ENCODE measurements around the gene POLD3.
"Not testable (repeated sequence)": the region's sequence is repeated elsewhere in the genome, so short reads cannot be mapped to it uniquely, and the experiment has no call there.

Gene POLD3

GRCh38 chr11:74647831-74648230 is 55.4 kb downstream of the POLD3 start:
- Mint-ChIP-seq H3K27ac (no peak overlapping the region), H3K9me3 (no peaks in the 10 kb centered on the region), H3K36me3 (ENCODE audit: low read depth) (peaks cover 46% of the 10 kb centered on the region)

GRCh38 chr11:74648894-74649293 is 56.5 kb downstream of the POLD3 start:
- no peak for TF ChIP-seq CTCF (IDR thresholded peaks at IDR 0.05)
- H3K4me1 Mint-ChIP-seq, result peaks cover 4% of the 10 kb centered on the region
- H3K9me3 Mint-ChIP-seq, result no peaks in the 10 kb centered on the region
- H3K4me3 Mint-ChIP-seq, result no peak overlapping the region
- DNase-seq, result no peak
- no peaks in the 10 kb centered on the region for H3K27me3 Mint-ChIP-seq (ENCODE audit: low read depth, poor library complexity)
- no peak overlapping the region for H3K27ac Mint-ChIP-seq
- peaks cover 49% of the 10 kb centered on the region for H3K36me3 Mint-ChIP-seq (ENCODE audit: low read depth)

More at GRCh38 chr11:74647831-74648230, 55.4 kb downstream of the POLD3 start:
- DNase-seq, result no peak
- Mint-ChIP-seq H3K27me3 (ENCODE audit: low read depth, poor library complexity) (no peaks in the 10 kb centered on the region), H3K4me3 (no peak overlapping the region), H3K4me1 (peaks cover 4% of the 10 kb centered on the region)
- no peak for TF ChIP-seq CTCF (IDR thresholded peaks at IDR 0.05)

GRCh38 chr11:74650498-74650897 is 58.1 kb downstream of the POLD3 start:
- no peak for DNase-seq
- Mint-ChIP-seq H3K4me1 (peaks cover 4% of the 10 kb centered on the region), H3K9me3 (no peaks in the 10 kb centered on the region)

GRCh38 chr11:74654976-74655375 is 62.6 kb downstream of the POLD3 start:
- H3K9me3 Mint-ChIP-seq, result peaks cover 18% of the 10 kb centered on the region
- no peak for DNase-seq
- no peak for TF ChIP-seq CTCF (IDR thresholded peaks at IDR 0.05)
- H3K4me3 Mint-ChIP-seq, result no peak overlapping the region
- H3K27me3 Mint-ChIP-seq (ENCODE audit: low read depth, poor library complexity), result no peaks in the 10 kb centered on the region
- no peak overlapping the region for H3K27ac Mint-ChIP-seq
- peaks cover 83% of the 10 kb centered on the region for H3K36me3 Mint-ChIP-seq (ENCODE audit: low read depth)
- H3K4me1 Mint-ChIP-seq, result peaks cover 4% of the 10 kb centered on the region

More at GRCh38 chr11:74650498-74650897, 58.1 kb downstream of the POLD3 start:
- Mint-ChIP-seq H3K27ac (no peak overlapping the region), H3K27me3 (ENCODE audit: low read depth, poor library complexity) (no peaks in the 10 kb centered on the region), H3K36me3 (ENCODE audit: low read depth) (peaks cover 56% of the 10 kb centered on the region), H3K4me3 (no peak overlapping the region)
- no peak for TF ChIP-seq CTCF (IDR thresholded peaks at IDR 0.05)

- H3K27me3 Mint-ChIP-seq (ENCODE audit: low read depth, poor library complexity); H3K27ac Mint-ChIP-seq; DNase-seq; H3K4me3 Mint-ChIP-seq; H3K4me1 Mint-ChIP-seq: not testable (repeated sequence)
- H3K9me3 Mint-ChIP-seq, result peaks cover 31% of the 10 kb centered on the region
- peaks cover 70% of the 10 kb centered on the region for H3K36me3 Mint-ChIP-seq (ENCODE audit: low read depth)
Observed at GRCh38 chr11:74659124-74659523, 66.7 kb downstream of the POLD3 start.

GRCh38 chr11:74662487-74663103 is 70.2 kb downstream of the POLD3 start:
- no peak for DNase-seq
- peaks cover 54% of the 10 kb centered on the region for H3K36me3 Mint-ChIP-seq (ENCODE audit: low read depth)
- no peaks in the 10 kb centered on the region for H3K4me1 Mint-ChIP-seq
- no peak overlapping the region for H3K4me3 Mint-ChIP-seq
- no peak for TF ChIP-seq CTCF (IDR thresholded peaks at IDR 0.05)
- H3K9me3 Mint-ChIP-seq, result peaks cover 31% of the 10 kb centered on the region
- no peaks in the 10 kb centered on the region for H3K27me3 Mint-ChIP-seq (ENCODE audit: low read depth, poor library complexity)
- peak overlapping the region; percentile 31 for H3K27ac Mint-ChIP-seq

Data from nephron progenitor cell (in vitro differentiated cells).